T-helper 2 cell treated with Interferon-gamma antibody and Interleukin-4, amounts not matched to agents 100 ng/mL and 5 ng/mL, for 36 hours (primary cell): ENCODE data around the gene ITGA2. TPM values are rescaled to one million over a fixed set of nuclear protein-coding genes. Genes with fewer than 3 reads are reported as not detected.
"Not testable (repeated sequence)": the region's sequence is repeated elsewhere in the genome, so short reads cannot be mapped to it uniquely, and the experiment has no call there.

Experiments used
- intact Hi-C: fragments of 100-400 bp; cut with micrococcal nuclease; formaldehyde crosslinking; loops from one replicate; pipeline ENCODE4 v1.15.1; 2023
- total RNA-seq: library from RNA; stranded (reverse); gene quantifications from 2 replicates; pipeline ENCODE4 v1.2.3, GENCODE V29; 2022

Gene ITGA2
- total RNA-seq, 1 donor from 2014 or later, result 5.4 TPM

- intact Hi-C loops, result loop anchor here (2.0 kb wide), 1 partner anchor 18 kb away; the partner anchor contains the start of gene MOCS2
These were observed 102.1 kb downstream of the ITGA2 start for GRCh38 chr5:53091289-53091688.

- intact Hi-C loops, result no loop called here
These were observed 103.1 kb downstream of the ITGA2 start for GRCh38 chr5:53092242-53092641.

- intact Hi-C loops, result no loop called here
These were observed 106.1 kb downstream of the ITGA2 start for GRCh38 chr5:53095217-53095616.

- intact Hi-C loops, result loop anchor here (1.0 kb wide), 1 partner anchor 148 kb away; no protein-coding TSS in a partner anchor
These were observed 106.9 kb downstream of the ITGA2 start for GRCh38 chr5:53095931-53096525.

GRCh38 chr5:53099546-53099945 lies 110.4 kb downstream of the ITGA2 start:
- intact Hi-C loops, result no loop called here

- intact Hi-C loops, result loop anchor here (10.0 kb wide), 1 partner anchor 384 kb away; the partner anchor contains the start of gene FST
These were observed 111.5 kb downstream of the ITGA2 start for GRCh38 chr5:53100606-53101005.

- intact Hi-C loops, result loop anchor here (5.0 to 10.0 kb wide), 3 partner anchors 378 to 1207 kb away; partner anchors contain the start of genes ARL15 and FST
These were observed 116.6 kb downstream of the ITGA2 start for GRCh38 chr5:53105611-53106300.

GRCh38 chr5:53109056-53109442 lies 119.9 kb downstream of the ITGA2 start:
- intact Hi-C loops, result loop anchor here (1.0 to 10.0 kb wide), 7 partner anchors 18 to 1203 kb away; partner anchors contain the start of genes ARL15 and FST

GRCh38 chr5:53109443-53110127 lies 120.4 kb downstream of the ITGA2 start, which contains the start of gene MOCS2:
MOCS2 (minus strand) TSS chr5:53109757; CDS start chr5:53107174, 2,583 bp downstream.
- intact Hi-C loops, result loop anchor here (1.0 to 10.0 kb wide), 7 partner anchors 19 to 1203 kb away; partner anchors contain the start of genes ARL15 and FST

- intact Hi-C loops, result no loop called here
These were observed 121.0 kb downstream of the ITGA2 start for GRCh38 chr5:53110156-53110555.

GRCh38 chr5:53111139-53111538 lies 122.0 kb downstream of the ITGA2 start:
- intact Hi-C loops, result no loop called here

- intact Hi-C loops, result not testable (repeated sequence)
These were observed 123.2 kb downstream of the ITGA2 start for GRCh38 chr5:53112307-53112706.

GRCh38 chr5:53112909-53113308 lies 123.8 kb downstream of the ITGA2 start:
- intact Hi-C loops, result no loop called here

GRCh38 chr5:53113947-53114346 lies 124.8 kb downstream of the ITGA2 start:
- intact Hi-C loops, result no loop called here

GRCh38 chr5:53114988-53115387 lies 125.8 kb downstream of the ITGA2 start:
- intact Hi-C loops, result no loop called here

GRCh38 chr5:53116597-53116996 lies 127.4 kb downstream of the ITGA2 start:
- intact Hi-C loops, result no loop called here

- intact Hi-C loops, result no loop called here
These were observed 129.7 kb downstream of the ITGA2 start for GRCh38 chr5:53118879-53119278.

GRCh38 chr5:53120165-53120564 lies 131.0 kb downstream of the ITGA2 start:
- intact Hi-C loops, result no loop called here

GRCh38 chr5:53123702-53124101 lies 134.6 kb downstream of the ITGA2 start:
- intact Hi-C loops, result loop anchor here (2.0 kb wide), 1 partner anchor 1105 kb away; no protein-coding TSS in a partner anchor

GRCh38 chr5:53126521-53126920 lies 137.4 kb downstream of the ITGA2 start:
- intact Hi-C loops, result no loop called here

- intact Hi-C loops, result no loop called here
These were observed 138.0 kb downstream of the ITGA2 start for GRCh38 chr5:53127107-53127506.

GRCh38 chr5:53128481-53128880 lies 139.3 kb downstream of the ITGA2 start:
- intact Hi-C loops, result no loop called here
